ENCODE measurements around the gene ANKLE1.
"Not testable (repeated sequence)": the region's sequence is repeated elsewhere in the genome, so short reads cannot be mapped to it uniquely, and the experiment has no call there.

The ANKLE1 gene

GRCh38 chr19:17285415-17286135, 3.9 kb downstream of the ANKLE1 start:
- no peak for DNase-seq

- no peak for DNase-seq
Measured at GRCh38 chr19:17286263-17286662, 4.6 kb downstream of the ANKLE1 start.

DNA sequence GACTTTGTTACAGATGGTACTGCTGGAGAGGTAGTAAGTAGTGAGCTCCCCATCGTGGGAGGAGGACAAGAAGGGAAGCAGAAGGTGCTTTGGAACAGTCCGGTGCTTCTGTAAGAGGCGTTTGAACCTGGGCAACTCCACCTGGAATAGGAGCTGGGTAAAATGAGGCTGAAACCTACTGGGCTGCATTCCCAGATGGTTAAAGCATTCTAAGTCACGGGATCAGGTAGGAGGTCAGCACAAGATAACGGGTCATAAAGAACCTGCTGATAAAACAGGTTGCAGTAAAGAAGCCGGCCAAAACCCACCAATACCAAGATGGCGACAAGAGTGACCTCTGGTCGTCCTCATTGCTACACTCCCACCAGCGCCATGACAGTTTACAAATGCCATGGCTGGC, 5.1 kb downstream of the ANKLE1 start:
- DNase-seq, result no peak

GRCh38 chr19:17289489-17289888, 7.8 kb downstream of the ANKLE1 start:
- no peak for DNase-seq

DNA sequence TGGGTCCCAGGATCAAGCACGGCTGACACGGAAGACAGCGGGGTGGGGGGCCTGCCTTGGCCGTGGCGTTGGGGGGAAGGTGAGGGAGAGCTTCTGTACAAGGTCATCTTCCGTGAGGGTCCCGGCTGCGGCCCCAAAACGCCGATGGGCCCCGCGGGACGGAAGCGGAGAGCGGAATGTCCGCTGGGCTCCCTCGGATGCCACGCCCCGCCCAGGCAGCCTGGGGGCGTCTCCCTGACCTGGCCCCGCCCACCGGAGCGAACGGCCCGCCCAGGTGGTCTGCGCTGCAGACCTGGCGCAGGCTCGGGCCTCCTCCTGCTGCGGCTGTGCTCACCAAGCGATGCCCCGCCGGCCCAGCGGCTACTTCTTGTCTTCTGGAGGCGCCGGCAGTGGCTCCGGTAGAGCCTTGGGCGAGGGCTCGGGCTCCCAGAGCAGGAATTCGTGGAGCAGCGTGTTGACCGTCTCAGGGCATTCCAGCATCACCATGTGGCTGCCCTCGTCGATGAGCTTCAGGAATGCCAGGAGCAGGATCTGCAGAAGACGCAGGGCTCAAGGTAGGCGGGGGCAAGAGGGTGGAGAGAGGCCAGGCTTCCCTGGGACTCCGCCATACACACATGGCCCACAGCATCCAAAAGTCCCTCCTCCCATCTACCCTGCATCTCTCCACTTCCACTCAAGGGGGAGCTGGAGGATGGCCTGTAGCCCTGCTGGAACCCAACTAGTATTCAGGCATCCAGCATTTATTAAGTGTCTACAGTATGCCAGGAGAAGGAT, 10.8 kb downstream of the ANKLE1 start:
- DNase-seq, result peak; percentile 84

DNA sequence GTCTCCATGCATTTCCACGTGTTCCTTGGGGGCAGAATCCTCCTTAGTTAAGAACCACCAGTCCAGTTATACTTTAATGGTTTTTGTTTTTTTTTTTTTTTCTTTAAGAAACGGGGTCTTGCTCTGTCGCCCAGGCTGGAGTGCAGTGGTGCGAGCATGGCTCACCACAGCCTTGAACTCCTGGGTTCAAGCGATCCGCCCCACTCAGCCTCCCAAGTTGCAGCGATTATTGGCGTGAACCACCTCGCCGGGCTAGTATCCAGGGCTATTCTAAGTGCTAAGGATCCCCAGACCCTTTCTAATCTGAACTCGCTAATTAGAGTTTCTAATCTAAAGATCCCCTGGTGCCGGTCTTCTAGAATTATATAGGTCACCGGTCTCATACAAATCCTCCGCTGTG, 11.9 kb downstream of the ANKLE1 start:
- no peak for DNase-seq

DNA sequence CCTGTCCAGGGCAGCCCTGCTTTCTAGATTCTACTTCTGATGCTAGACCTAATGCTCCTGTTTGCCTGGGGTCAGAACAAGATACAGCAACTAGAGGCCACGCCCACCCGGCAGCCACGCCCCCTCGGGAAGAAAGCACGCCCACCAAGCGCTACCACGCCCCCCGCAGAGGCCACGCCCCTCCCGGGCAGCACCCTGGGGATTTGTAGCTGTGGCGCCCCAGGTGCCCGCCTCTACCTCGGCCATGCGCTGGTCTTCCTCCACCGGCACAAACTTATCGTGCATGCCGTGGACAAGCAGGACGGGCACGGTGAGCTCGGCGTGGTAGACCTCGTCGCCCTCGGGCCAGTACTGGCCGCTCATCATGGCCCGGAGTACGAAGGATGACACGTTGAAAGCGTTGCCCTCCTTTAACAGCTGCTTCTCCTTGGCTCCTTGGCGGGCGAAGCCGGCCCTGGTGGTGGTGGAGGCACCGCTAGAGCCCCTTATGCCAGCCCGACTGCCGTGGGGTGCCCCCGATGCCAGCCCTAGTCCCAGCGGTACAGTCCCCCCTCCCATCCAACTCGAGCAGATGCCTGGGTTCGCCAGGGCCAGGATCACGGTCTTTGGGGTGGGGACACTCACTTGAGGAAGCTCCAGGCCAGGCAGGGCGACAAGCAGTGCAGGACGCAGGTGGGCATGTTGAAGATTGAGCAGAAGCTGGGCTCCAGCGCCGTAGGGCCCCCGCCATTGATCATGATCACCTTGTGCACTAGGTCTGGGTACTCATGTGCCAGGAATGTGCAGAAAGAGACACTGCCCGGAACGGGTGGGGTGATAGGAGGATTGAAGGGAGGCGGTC, 12.6 kb downstream of the ANKLE1 start:
- no peak for DNase-seq

DNA sequence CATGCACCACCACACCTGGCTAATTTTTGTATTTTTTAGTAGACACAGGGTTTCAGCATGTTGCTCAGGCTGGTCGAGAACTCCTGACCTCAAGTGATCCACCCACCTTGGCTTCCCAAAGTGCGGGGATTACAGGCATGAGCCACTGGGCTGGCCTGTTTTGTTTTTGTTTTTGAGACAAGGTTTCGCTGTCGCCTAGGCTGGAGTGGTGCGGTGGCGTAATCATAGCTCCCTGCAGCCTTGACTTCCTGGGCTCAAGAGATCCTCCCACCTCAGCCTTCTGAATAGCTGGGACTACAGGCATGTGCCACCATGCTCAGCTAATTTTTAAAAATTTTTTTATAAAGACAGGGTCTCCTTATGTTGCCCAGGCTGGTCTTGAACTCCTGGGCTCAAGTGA, 13.8 kb downstream of the ANKLE1 start:
- not testable (repeated sequence) for DNase-seq

GRCh38 chr19:17296273-17296672, 14.6 kb downstream of the ANKLE1 start:
- no peak for DNase-seq

DNA sequence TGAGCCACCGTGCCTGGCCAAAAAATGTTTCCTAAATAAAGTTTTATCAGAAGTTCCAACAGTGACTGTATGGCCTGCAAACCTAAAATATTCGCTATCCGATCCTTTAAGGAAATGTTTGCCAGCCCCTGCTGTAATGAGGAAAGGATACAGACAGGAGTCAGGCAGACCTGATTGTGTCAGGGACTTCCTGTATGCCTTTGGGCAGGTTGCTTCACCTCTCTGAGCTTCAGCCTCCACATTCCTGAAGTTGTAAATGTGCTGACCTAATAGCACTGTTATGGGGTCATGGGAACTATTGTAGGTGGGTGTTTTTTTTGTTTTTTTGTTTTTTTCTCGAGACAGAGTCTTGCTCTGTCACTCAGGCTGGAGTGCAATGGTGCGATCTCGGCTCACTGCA, 15.3 kb downstream of the ANKLE1 start:
- DNase-seq, result no peak

DNA sequence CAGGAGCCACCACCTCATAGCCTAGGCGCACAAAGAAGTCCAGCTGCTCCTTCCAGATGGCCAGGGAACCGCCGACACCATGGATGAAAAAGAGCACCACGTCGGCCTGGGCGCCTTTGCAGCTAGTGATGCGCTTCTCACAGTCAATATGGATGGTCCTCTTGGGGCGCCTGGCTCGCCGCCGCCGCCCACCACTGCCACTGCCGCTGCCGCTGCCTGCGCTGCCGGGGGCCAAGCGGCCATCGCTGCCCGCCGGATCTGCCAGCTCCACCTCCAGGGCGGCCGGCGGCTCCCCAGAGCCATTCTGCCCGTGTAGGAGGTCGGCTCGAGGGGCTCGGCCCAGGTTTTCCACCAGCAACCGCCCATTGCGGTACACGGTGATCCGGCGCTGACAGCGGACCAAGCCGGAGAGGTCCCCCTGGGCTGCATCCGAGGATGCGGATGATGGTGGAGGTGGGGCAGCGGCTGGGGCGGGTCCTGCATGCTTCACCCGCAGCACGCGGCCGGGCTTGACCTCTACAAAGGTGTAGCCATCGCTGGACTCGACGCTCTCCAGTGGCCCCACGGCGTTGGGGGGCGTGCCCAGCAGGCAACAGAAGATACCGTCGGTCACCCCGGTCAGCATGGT, 19.4 kb downstream of the ANKLE1 start:
- no peak for DNase-seq

- no peak for DNase-seq
Measured at GRCh38 chr19:17302391-17303166, 20.9 kb downstream of the ANKLE1 start.

DNA sequence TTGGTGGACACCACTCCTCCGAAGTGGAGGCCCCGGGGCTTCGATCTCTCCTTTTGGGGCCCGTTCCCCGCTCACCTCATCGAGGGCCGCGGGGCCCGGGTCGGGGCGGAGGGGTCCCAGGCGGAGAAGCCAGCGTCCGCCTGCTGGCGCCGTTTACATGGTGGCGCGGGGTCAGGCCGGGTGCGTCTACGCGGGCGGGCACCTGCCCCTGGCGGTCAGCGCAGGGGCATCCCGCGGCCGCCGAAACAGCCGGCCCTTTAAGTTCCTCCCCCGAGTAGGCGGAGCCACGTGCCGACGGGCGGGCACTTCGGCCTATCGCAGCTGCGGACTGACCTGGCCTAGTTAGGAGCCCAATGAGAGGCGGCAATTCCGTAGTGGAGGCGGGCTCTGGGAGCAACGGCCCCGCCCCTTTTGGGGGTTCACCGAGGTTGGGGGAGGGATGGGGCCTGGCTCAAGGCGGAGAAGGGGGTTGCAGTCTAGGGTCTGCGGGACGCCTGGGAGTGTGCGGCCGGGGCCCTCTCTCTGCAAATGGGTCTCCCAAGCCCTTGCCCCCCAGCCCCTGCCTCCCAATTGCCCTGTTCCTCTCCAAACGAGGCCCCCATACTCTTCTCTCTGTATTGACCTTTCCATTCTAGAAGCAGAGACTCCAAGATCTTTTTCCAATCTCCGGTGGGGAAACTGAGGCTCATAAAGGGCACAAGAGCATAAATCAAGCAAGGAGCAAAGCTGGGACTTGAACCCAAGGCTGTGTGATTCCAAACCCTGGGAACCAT, 21.7 kb downstream of the ANKLE1 start, which contains the start of gene ABHD8:
Gene ABHD8 (minus strand): TSS at position 259 of the 773 bp plus-strand sequence. CDS start 1,809 bp downstream, outside the sequence.
- DNase-seq, result peak; percentile 34

DNA sequence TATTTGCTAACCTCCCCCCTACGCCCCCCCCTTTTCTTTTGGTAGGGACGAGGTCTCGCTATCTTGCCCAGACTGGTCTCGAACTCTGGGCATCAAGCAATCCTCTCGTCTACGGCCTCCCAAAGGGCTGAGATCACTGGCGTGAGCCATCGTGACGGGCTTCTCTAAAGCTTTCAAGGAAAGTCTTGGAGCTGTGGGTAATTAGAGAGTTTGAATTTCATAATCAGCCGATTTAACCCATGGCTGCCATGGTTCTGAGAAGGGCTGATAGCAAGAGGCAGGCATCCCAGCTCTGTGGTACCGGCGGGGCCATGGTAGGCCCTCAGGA, 22.2 kb downstream of the ANKLE1 start:
- DNase-seq, result no peak

- DNase-seq, result no peak
Measured at GRCh38 chr19:17304386-17305215, 22.9 kb downstream of the ANKLE1 start.

GRCh38 chr19:17305216-17305516, 23.5 kb downstream of the ANKLE1 start:
- DNase-seq, result no peak

GRCh38 chr19:17305517-17306284, 24.0 kb downstream of the ANKLE1 start, which contains the start of gene MRPL34:
Gene MRPL34 (plus strand): TSS chr19:17305872. CDS start chr19:17305893, 21 bp downstream.
- peak; percentile 97 for DNase-seq

DNA sequence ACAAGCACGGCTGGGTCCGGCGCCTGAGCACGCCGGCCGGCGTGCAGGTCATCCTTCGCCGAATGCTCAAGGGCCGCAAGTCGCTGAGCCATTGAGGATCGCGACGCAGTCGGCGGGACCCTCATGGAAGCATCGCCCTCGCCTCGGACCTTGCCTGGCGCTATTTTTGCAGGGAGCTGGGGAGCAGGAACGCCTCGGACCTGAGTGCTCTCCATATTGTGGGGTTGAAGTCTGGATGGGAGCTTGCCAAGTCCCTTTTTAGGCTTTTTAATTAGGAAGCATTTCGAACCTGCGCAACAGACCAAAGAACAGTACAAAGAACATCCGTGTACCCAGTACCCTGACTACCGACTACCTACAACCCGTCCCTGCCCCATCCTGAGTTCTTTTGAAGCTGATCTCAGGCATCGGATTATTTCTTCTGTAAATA, 24.6 kb downstream of the ANKLE1 start:
- DNase-seq, result no peak

DNA sequence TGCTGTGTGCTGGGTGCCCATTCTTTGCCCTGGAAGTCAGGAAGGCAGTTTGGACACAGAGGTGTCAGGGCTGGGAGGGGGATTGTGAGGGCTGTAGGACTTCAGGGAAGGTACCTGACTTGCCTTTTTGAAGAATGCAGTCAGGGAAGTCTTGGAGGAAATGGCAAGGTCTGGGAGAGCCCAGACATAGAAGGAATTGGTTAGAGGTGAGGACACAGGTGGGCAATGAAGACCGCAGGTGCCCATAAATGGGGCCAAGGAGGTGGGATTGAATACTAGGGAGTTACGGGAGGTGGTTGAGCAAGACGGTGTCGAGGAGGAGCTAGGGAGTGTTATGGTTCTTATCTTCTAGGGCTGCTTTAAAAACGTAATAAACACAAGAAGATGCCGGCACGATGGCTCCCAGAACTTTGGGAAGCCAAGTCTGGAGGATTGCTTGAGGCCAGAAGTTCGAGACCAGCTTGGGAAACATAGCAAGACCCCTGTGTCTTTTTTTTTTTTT, 26.2 kb downstream of the ANKLE1 start:
- no peak for DNase-seq
